ENCODE results near the gene ADCY10.
"Not testable (repeated sequence)": the region's sequence is repeated elsewhere in the genome, so short reads cannot be mapped to it uniquely, and the experiment has no call there.

Gene ADCY10

DNA sequence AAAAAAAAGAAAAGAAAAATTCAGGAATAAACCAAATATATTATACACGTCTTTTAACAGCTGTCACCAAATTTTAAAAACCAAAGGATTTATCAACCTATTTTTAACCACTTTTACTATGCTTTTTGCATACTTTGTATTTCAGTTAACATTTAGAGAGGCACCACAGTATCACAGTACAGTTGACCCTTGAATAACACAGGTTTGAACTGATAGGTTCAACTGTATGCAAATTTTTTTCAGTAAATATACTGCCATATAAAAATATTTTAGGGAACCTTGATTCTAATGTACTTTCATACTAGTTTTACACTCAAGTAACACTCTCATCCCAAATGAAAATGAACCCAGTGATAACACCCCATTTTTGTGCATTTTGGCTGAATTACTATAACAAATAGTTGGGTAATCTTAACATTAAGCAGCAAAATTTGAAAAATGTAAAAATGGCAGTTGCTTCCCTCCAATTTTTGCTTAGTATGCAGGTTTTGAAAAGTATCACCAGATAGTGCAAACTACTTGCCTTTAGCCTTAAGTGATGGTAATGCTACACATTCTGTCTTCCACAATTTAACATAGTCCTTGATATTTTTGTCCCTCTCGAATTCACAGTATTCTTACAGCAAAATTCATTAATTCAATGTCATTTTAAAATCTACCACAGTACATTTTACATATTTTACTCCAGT lies 10.8 kb upstream of the ADCY10 start:
- no peak for DNase-seq

- no peak for DNase-seq
Observed at GRCh38 chr1:167924102-167924501, 10.2 kb upstream of the ADCY10 start.

GRCh38 chr1:167923324-167924056 lies 9.6 kb upstream of the ADCY10 start:
- DNase-seq: no peak

DNA sequence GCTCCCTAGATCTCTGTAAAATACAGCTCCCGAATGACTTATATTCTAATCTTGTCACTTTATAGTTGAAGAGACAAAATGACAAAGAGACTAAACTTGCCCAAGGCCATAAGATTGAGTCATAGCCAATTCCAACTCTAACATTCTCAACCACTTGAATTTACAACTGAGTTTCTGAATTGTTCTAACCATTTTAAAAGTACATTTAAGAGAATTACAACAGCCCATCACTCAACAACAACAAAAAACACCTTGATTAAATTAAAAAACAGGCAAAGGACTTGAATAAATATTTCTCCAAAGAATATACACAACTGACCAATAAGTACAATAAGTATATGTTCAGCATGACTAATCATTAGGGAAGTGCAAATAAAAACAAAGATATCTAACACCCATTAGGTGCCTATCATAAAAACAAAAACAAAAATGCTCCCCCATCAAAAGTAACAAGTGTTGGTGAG lies 8.7 kb upstream of the ADCY10 start:
- DNase-seq: no peak

- no peak for DNase-seq
Observed at GRCh38 chr1:167922023-167922422, 8.1 kb upstream of the ADCY10 start.

GRCh38 chr1:167916766-167917511 lies 3.0 kb upstream of the ADCY10 start:
- DNase-seq: no peak

- DNase-seq: no peak
Observed at GRCh38 chr1:167915569-167915968, 1.6 kb upstream of the ADCY10 start.

- DNase-seq: no peak
Observed at GRCh38 chr1:167912294-167912693, 1.6 kb downstream of the ADCY10 start.

DNA sequence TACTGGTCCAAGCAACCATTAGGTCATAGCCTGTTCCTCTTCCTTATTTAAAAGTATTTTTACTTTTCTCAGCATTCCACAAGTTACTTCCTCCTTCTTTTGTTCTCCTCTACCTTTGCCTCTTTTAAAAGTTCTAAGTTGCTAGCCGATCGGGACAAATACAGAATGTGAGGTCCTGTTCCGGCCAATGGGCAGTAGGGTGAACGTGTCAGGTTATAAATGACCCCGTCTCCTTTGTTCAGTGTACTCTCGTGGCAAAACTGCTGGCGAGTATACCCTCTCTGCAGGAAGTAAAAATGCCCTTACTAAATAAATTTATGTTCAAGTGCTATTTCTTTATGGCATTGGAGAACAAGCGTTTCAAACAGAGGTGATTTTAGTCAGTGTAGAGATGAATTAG lies 2.5 kb downstream of the ADCY10 start:
- no peak for DNase-seq

GRCh38 chr1:167910530-167910929 lies 3.4 kb downstream of the ADCY10 start:
- no peak for DNase-seq

DNA sequence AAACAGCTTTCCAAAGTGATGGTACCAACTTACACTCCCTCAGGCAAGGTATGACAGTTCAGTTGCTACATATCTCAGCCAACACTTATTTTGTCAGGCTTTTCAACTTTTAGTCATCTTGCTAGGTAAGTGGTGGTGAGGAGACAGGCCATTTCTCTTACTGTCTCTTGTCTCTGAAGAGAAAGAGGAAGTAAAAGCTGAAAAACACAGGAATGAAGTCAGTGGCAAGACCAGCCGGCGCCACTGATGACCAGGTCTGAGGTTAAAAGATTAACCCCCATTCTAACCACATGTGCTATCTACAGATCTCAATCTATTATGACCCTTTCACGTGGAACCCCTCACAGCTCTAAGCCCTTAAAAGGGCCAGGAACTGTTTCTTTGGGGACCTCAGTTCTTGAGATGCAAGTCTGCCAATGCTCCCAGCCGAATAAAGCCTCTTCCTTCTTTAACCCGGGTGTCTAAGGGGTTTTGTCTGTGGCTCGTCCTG lies 4.2 kb downstream of the ADCY10 start:
- no peak for DNase-seq

DNA sequence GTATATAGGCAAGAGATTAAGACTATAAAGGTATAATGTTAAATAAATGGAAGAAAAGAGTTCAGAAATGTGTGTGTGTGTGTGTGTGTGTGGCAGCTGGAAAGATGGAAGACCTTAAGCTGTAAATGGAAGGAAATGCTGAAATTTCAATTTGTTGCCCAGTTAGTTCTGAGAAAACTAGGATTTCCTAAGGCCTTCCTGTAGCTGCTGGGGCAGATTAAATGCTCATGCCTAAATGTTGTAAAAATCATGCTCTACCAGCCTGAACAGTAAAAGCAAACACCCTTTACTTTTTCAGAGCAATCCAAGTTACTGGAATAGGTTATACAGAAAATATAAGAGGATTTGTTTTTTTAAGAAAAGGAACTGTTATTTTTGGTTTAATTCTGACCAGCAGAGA lies 8.3 kb downstream of the ADCY10 start:
- DNase-seq: no peak

- no peak for DNase-seq
Observed at GRCh38 chr1:167905182-167905581, 8.8 kb downstream of the ADCY10 start.

GRCh38 chr1:167904652-167905130 lies 9.2 kb downstream of the ADCY10 start:
- DNase-seq: no peak

DNA sequence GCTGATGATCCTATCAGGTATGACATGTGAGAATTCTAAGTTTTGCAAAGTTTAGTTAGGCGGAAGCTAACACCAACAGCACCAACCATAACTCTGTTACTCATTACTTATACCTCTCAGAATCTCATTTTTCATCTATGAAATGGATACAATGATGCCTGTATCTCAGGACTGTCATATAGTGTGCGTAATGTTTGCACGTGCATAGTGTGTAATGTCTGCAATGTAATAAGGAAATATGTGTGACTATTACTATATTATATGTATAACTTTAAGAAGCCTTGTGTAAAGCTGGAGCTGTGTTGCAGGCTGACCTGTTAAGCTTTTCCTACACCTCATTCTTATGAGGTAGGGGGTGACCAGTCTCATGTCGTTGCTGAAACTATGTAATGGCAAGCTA lies 13.0 kb downstream of the ADCY10 start:
- DNase-seq: no peak

- DNase-seq: no peak
Observed at GRCh38 chr1:167899253-167899681, 14.7 kb downstream of the ADCY10 start.

DNA sequence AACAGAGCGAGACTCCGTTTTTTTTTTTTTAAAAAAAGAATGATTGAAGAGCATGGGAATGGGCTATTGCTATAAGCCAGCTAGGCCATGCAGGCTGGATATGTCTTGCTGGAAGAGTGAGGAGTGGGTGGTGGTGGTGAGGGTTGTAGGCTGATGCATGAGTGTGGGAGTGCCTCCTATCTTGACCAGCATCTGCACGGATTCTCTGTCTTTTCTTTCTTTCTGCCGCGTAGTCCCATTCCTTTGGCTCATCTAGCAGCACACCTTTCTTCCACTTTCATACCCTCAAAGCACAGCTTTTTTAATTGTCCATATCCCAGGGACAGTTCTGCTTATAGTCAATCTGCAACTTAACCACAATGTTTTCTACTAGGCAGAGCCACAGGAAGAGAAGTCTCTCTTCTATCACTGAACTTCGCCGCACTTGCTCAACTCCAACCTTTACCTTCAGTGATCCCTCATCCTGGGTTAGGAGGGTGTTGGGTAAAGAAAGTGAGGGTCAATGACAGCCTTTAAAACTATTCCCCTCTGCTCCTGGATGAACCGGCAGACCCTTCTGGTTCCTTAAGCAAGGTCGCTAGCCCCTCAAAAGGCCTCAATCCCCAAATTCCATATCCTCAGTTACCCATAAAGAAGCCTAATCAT lies 15.2 kb downstream of the ADCY10 start:
- no peak for DNase-seq

DNA sequence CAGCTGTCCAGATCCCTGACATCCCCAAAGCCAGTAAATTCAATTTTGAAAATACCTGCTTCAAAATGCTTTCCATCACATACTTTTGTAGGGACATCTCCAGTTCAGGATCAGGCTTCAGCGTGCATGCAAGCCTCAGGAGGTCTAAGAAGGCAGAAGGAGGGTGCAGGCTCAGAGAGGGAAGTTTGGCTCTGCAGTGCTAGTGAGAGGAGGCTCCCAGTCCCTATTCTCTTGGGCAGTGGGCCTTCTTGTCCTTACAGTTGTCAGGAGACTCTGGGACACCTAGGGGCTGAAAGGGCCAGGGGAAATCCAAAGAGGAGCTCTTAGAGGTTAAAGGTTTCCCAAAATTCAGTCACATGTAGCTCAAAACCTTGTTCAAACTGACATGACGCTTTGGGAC lies 20.1 kb downstream of the ADCY10 start:
- no peak for DNase-seq

GRCh38 chr1:167890400-167890799 lies 23.5 kb downstream of the ADCY10 start:
- no peak for DNase-seq

- not testable (repeated sequence) for DNase-seq
Observed at GRCh38 chr1:167887187-167887586, 26.7 kb downstream of the ADCY10 start.

DNA sequence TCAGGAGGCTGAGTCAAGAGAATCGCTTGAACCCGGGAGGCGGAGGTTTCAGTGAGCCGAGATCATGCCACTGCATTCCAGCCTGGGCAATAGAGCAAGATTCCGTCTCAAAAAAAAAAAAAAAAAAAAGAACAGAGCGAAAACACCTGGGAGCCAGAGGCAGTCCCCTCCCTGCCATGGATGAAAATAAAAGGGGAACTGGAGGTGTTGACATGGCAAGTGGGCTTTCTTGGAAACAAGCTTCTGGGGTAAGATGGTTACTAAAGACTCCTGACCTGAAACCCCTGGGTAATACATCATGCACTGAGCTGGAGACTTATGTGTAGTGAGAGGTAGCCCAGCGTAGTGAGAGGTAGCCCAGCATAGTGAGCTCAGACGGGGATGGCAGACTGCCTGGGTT lies 31.6 kb downstream of the ADCY10 start:
- DNase-seq: no peak

GRCh38 chr1:167881786-167882185 lies 32.1 kb downstream of the ADCY10 start:
- DNase-seq: no peak

DNA sequence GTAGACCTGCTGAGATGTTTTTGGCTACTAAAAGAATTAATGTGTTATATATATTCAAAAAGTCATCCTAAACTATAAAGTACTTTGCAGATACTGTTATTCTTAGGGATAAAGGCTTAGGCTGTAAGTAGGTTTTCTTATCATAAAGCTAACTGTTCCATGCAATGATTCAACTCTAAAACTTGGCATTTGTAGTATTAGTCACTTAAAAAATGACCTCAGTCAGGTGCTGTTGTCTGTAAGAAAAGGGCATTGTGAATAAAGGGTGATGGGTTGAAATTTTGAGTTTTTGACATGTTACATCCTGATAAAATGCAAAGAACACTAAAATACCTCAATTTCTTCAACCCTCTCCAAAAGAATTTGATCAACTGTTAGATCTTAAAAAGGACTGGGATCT lies 32.9 kb downstream of the ADCY10 start:
- DNase-seq: no peak
